Measurements from ENCODE around the gene ARHGEF39.

Gene ARHGEF39

GRCh38 chr9:35664531-35665470 lies at the start of gene ARHGEF39:
TSS of gene ARHGEF39 (minus strand) at chr9:35665195. CDS start at chr9:35665169, 26 bp downstream.
- DNase-seq (ENCODE audit: low spot score), result peak; percentile 76

- no peak for DNase-seq (ENCODE audit: low spot score)
These were observed 49.1 kb upstream of the ARHGEF39 start for GRCh38 chr9:35714123-35714522.

- no peak for DNase-seq (ENCODE audit: low spot score)
These were observed 48.6 kb upstream of the ARHGEF39 start for GRCh38 chr9:35713578-35713977.

- DNase-seq (ENCODE audit: low spot score), result no peak
These were observed 47.9 kb upstream of the ARHGEF39 start for GRCh38 chr9:35712762-35713400.

DNA sequence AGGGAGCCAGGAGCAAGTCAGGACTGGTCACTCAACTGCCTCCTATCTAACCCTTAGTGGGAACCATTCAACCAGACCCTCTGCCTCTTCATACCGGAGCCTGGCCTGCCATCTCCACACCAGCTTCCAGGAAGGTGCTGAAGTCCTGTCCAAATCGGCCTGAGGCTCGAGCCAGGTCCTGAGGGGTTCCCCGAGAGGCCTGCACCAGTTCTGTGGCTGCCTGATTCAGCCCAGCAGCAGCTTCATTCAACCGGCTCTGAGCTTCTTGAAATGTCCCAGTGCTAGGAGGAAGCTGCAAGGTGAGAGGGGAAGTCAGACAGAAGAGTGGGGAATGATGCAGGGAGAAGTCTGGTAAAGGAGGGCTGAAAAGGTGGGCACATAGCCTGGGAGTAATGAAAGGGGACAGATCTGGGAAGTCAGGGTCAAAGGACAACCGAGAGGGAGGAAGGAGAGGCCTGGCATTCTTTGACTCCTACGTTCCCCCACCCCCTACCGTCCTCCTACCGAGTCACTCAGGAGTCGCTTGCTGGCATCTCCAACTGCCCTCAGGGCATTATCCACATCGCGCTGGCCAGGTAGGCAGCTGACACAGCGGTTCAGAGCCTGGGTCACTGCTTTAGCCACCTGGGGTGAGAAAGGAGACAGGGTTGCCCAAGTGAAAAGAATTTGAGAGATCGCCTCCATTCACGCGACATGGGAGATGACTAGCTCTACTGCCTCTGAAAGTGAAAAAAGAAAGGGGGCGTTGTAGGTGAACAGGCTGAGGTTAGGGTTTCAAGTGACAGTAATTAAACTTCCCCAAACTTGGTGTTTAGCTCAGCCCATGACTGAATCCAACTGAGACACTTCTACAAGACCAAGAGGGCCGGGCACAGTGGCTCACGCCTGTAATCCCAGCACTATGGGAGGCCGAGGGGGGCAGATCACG lies 46.8 kb upstream of the ARHGEF39 start:
- DNase-seq (ENCODE audit: low spot score), result no peak

- no peak for DNase-seq (ENCODE audit: low spot score)
These were observed 46.0 kb upstream of the ARHGEF39 start for GRCh38 chr9:35710818-35711500.

DNA sequence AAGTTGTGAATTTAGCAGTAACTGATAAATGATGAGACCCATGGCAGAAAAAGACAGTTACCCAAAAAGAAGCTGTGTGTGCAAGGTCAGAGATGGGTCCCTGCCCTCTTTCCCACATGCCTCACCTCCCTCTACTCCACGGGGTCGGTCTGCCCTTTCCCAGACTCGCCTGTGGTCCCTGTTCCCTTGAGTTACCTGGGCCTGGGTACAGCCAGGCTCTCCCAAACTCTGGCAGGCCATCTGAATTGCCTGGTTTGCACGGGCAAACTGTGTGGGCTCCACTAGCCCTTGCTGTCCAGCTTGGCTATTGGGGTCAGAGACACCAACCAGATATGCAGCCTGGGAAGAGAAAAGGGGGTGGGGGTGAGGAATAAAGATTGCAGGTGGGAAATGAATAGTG lies 43.2 kb upstream of the ARHGEF39 start:
- DNase-seq (ENCODE audit: low spot score), result no peak

DNA sequence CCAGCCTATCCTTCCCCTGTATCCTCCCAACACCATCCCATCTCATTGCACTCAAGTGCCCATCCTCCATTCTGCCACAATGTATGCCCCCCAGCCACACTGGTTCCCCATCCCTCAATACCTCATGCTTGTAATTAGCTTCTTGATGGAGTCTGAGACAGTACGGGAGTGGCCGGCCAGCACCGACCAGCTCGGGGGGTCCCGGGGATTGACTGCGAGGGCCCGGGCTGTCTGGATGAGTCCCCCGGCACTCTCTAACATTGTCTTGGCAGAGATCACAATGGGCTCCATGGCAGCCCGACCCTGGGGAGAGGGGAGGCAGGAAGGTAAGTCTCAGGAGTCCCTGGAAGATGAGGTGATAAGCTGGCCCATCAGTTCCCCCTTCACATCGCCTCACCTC lies 42.0 kb upstream of the ARHGEF39 start:
- DNase-seq (ENCODE audit: low spot score), result no peak

- DNase-seq (ENCODE audit: low spot score), result no peak
These were observed 40.9 kb upstream of the ARHGEF39 start for GRCh38 chr9:35705836-35706430.

- no peak for DNase-seq (ENCODE audit: low spot score)
These were observed 40.4 kb upstream of the ARHGEF39 start for GRCh38 chr9:35705372-35705771.

DNA sequence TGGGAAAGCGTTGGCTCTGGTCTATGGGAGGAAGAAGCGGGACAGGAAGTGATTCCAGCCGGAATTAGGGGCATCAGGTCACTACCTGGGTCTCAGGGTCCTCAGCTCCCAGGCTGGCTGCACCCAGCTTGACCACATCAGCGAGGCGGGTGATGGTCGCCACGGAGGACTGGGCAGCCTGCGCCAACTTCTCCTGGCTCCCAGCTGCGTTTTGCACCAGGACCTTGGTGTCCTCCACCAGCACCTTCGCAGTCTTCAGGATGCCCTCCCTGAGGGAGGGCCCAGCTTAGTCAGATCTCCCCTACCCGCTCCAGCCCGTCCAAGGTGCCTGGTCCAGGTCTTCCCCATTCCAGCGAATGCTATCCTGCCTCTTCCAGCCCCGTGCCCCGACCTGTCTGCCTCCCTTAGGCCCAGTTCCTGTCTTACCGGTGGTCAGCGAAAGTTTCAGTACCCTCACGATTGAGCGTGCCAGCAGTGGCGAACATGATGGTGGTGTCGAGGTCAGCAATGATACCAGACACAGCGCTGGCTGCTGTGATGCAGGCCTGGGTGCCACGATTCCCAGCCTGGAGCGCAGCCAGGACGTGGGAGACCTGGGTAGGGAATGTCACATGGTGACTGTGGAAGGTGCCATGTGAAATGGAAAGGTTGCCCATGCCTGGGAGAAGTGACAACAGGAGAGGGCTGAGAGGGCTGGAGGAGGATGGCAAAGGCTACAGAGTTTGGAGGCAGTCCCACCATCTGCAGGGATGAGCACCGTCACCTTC lies 39.1 kb upstream of the ARHGEF39 start:
- DNase-seq (ENCODE audit: low spot score), result no peak

DNA sequence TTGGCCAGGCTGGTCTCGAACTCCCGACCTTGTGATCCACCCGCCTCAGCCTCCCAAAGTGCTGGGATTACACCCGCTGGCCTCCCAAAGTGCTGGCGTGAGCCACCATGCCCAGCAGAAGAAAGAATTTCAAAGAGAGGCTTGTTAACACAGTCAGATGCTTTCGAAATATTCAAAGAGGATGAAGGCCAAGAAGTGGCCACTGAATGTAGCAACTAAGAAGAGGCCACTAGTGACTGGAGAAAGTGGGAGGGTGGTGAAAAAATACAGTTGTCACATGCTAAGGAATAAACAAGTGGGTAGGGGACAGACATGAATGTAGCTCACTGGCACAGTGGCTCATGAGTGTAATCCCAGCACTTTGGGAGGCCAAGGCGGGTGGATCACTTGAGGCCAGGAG lies 37.7 kb upstream of the ARHGEF39 start:
- no peak for DNase-seq (ENCODE audit: low spot score)

GRCh38 chr9:35700942-35701341 lies 35.9 kb upstream of the ARHGEF39 start:
- DNase-seq (ENCODE audit: low spot score), result no peak

DNA sequence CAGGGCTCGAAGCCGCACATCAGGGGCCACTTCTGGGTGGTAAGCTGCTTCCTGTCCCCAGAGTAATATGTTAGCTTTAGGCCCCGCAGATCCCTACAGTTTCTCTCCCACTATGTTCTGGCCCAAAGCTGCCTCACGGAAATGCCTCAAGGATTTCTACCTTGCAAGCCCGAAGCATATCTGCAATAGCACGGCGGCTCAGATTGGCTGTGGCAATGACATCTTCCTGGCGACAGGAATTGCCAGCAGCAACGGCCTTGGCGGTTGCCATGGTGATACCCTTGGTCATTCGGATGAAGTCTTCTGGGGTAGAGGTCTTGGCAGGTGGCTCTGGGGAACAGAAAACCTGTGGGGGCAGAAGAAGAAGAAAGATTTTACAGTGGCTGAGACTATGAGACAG lies 35.0 kb upstream of the ARHGEF39 start:
- DNase-seq (ENCODE audit: low spot score), result no peak

- no peak for DNase-seq (ENCODE audit: low spot score)
These were observed 33.2 kb upstream of the ARHGEF39 start for GRCh38 chr9:35698231-35698630.

GRCh38 chr9:35697486-35697885 lies 32.5 kb upstream of the ARHGEF39 start:
- no peak for DNase-seq (ENCODE audit: low spot score)

GRCh38 chr9:35696520-35697215 lies 31.7 kb upstream of the ARHGEF39 start:
- DNase-seq (ENCODE audit: low spot score), result peak; percentile 70

GRCh38 chr9:35695943-35696401 lies 31.0 kb upstream of the ARHGEF39 start:
- no peak for DNase-seq (ENCODE audit: low spot score)

GRCh38 chr9:35691757-35692301 lies 26.8 kb upstream of the ARHGEF39 start:
- DNase-seq (ENCODE audit: low spot score), result no peak

DNA sequence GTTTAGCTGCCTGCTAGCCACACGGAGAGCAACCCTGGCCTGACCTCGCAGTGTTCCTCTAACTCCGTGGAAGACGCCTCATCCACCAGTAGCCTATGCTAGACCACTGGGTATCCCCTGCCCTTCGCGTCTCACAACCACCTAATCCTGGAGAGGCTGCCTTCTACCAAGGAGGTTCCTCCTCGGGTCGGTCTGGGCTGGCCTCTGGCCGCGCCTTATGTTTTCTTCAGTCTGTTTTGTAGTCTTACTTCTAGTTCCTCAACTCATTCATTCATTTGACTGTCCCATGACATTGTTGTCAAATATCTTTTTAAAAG lies 26.3 kb upstream of the ARHGEF39 start:
- DNase-seq (ENCODE audit: low spot score), result no peak

All from hematopoietic multipotent progenitor cell treated with erythropoietin and hydrocortisone succinate and interleukin-3 and kit ligand, for 15 days (in vitro differentiated cells).